ENCODE results near the gene SATL1. TPM values are rescaled to one million over a fixed set of nuclear protein-coding genes. Genes with fewer than 3 reads are reported as not detected.

The SATL1 gene
- total and polyA plus RNA-seq, 9 of the 15 experiments (the other 6 are each of a cell fraction or from before 2014, with no cell fraction given), result 0.03 to 0.07 (median 0.05) TPM; not detected in 3

GRCh38 chrX:85223359-85223758 is 20.2 kb downstream of the SATL1 start (continued):
- TF ChIP-seq ATF3 (IDR thresholded peaks at IDR 0.05) (peak; percentile 51), ATF3 (CRISPR knock-in tag; conservative IDR thresholded peaks at IDR 0.05) (no peak), CEBPG (CRISPR knock-in tag; IDR thresholded peaks at IDR 0.05) (no peak), CEBPG (tag; conservative IDR thresholded peaks at IDR 0.05 in 1 of 2, IDR thresholded peaks at IDR 0.05 in 1 of 2) (peak; percentile 44 to 85; a peak in 3 of 4 replicates), HES1 (IDR thresholded peaks at IDR 0.05; ENCODE audit: low read depth) (no peak), FOXM1 (IDR thresholded peaks at IDR 0.05; ENCODE audit: low read depth) (no peak), FOXM1 (CRISPR knock-in tag; IDR thresholded peaks at IDR 0.05; ENCODE audit: low read depth) (no peak), MTA3 (IDR thresholded peaks at IDR 0.05; ENCODE audit: borderline replicate concordance) (no peak), ETS2 (tag; IDR thresholded peaks at IDR 0.05; ENCODE audit: borderline replicate concordance, poor library complexity, severe bottlenecking) (no peak), ATF4 (CRISPR knock-in tag; IDR thresholded peaks at IDR 0.05) (peak; percentile 77), SETDB1 (IDR thresholded peaks at IDR 0.05; ENCODE audit: low read length) (no peak), PHB2 (IDR thresholded peaks at IDR 0.05; ENCODE audit: low read depth) (no peak), OTX1 (CRISPR knock-in tag; IDR thresholded peaks at IDR 0.05) (no peak), JUN (IDR thresholded peaks at IDR 0.05; ENCODE audit: borderline replicate concordance, low read depth, low read length) (no peak), JUN (CRISPR knock-in tag; IDR thresholded peaks at IDR 0.05; ENCODE audit: borderline replicate concordance) (no peak), MLX (CRISPR knock-in tag; conservative IDR thresholded peaks at IDR 0.05) (no peak)

Data from K562 (cell line).